ENCODE results near the gene ADAM22. TPM values are rescaled to one million over a fixed set of nuclear protein-coding genes. Genes with fewer than 3 reads are reported as not detected.

Gene ADAM22
- total and polyA plus RNA-seq, 4 donors = 0.04 to 0.61 (median 0.15) TPM

DNA sequence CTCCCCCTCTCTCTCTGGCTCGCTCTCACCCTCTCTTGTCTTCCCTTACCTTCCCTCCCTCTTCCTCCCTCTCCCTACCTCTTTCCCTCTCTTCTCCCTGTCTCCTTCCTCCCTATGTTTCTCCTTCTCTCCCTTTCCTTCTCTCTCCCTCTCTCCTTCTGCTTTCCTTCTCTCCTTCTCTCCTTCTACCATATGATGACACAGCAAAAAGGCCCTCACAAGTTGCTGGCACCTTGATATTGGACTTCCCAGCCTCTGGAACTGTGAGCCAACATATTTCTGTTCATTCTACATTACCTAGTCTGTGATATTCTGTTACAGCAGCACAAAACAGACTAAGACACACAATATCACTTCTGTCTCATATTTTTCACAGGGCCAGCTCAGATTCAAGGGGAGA is 135.0 kb downstream of the ADAM22 start:
- H3K27ac ChIP-seq (ENCODE audit: low read depth in 1 of 2, low read length in 2 of 2) = no peak overlapping the region
- H3K4me3 ChIP-seq (ENCODE audit: low read depth in 1 of 3, low read length in 3 of 3) = no peak overlapping the region
- H3K4me1 ChIP-seq (ENCODE audit: control insufficient read depth in 4 of 4, insufficient read depth in 4 of 4, low read length in 3 of 4) = no peaks in the 10 kb centered on the region
- peaks cover 0 to 7% (median 0%) of the 10 kb centered on the region in 4 donors for H3K27me3 ChIP-seq (ENCODE audit: control insufficient read depth in 4 of 4, insufficient read depth in 4 of 4, low read length in 3 of 4)
- WGBS = 97% methylated on average over 1 of the region's 1 CpG
- no peaks in the 10 kb centered on the region for H3K36me3 ChIP-seq (ENCODE audit: control insufficient read depth in 4 of 4, insufficient read depth in 3 of 4, low read depth in 1 of 4, low read length in 3 of 4)
- TF ChIP-seq JUND (IDR thresholded peaks at IDR 0.05) (no peak), SP1 (IDR thresholded peaks at IDR 0.05) (no peak), HNF4G (IDR thresholded peaks at IDR 0.05) (no peak), NR2F2 (IDR thresholded peaks at IDR 0.05) (no peak), YY1 (IDR thresholded peaks at IDR 0.05) (no peak)
- no peak for DNase-seq (ENCODE audit: low spot score)
- no peak overlapping the region for H3K9ac ChIP-seq (ENCODE audit: low read depth in 1 of 2, low read length in 2 of 2)
- H3K9me3 ChIP-seq (ENCODE audit: control insufficient read depth in 4 of 4, low read length in 3 of 4) = no peaks in the 10 kb centered on the region

DNA sequence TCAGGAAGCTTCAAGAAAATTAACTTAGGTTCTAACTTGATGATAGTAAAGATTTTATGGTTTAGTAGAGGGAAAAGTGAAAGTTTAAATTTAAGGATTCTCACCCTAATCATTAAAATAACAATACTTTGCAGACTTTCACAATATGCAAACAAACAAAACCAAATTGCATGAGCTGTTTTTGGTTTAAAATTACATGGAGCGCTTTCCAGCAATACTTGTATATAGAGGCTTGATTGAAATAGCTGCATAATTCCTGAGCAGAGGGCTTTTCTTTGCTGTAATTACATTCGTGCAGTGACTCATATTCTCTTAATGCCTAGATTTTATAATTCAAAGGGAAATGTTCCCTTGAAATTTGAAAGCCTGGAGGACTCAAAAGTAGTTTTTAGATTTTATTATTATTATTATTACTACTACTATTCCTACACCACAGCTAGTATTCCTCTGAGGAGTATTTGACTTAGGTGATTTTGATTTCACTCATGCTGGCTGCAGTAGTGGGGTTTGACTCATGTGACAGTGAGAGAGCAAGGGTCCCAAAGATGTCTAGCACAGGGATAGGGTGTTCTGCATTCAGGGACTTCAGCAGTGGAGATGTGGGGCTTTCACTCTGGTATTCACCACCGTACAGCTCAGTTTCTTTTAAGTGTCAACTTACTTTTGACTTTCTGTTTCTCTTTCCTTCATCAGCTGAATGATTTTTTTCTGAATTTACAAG is 138.1 kb downstream of the ADAM22 start:
- Histone ChIP-seq H3K9me3 (ENCODE audit: control insufficient read depth in 4 of 4, low read length in 3 of 4) (no peaks in the 10 kb centered on the region), H3K4me3 (ENCODE audit: low read depth in 1 of 3, low read length in 3 of 3) (no peak overlapping the region), H3K27ac (ENCODE audit: low read depth in 1 of 2, low read length in 2 of 2) (no peak overlapping the region), H3K36me3 (ENCODE audit: control insufficient read depth in 4 of 4, insufficient read depth in 3 of 4, low read depth in 1 of 4, low read length in 3 of 4) (no peaks in the 10 kb centered on the region), H3K4me1 (ENCODE audit: control insufficient read depth in 4 of 4, insufficient read depth in 4 of 4, low read length in 3 of 4) (no peaks in the 10 kb centered on the region), H3K27me3 (ENCODE audit: control insufficient read depth in 4 of 4, insufficient read depth in 4 of 4, low read length in 3 of 4) (peaks cover 0 to 7% (median 0%) of the 10 kb centered on the region in 4 donors), H3K9ac (ENCODE audit: low read depth in 1 of 2, low read length in 2 of 2) (no peak overlapping the region)
- TF ChIP-seq HNF4A (conservative IDR thresholded peaks at IDR 0.05) (no peak), RXRA (IDR thresholded peaks at IDR 0.05) (no peak), HNF4G (IDR thresholded peaks at IDR 0.05) (no peak), YY1 (IDR thresholded peaks at IDR 0.05) (no peak), SP1 (IDR thresholded peaks at IDR 0.05) (no peak), RAD21 (IDR thresholded peaks at IDR 0.05) (no peak)
- TF ChIP-seq, protein P1, sequence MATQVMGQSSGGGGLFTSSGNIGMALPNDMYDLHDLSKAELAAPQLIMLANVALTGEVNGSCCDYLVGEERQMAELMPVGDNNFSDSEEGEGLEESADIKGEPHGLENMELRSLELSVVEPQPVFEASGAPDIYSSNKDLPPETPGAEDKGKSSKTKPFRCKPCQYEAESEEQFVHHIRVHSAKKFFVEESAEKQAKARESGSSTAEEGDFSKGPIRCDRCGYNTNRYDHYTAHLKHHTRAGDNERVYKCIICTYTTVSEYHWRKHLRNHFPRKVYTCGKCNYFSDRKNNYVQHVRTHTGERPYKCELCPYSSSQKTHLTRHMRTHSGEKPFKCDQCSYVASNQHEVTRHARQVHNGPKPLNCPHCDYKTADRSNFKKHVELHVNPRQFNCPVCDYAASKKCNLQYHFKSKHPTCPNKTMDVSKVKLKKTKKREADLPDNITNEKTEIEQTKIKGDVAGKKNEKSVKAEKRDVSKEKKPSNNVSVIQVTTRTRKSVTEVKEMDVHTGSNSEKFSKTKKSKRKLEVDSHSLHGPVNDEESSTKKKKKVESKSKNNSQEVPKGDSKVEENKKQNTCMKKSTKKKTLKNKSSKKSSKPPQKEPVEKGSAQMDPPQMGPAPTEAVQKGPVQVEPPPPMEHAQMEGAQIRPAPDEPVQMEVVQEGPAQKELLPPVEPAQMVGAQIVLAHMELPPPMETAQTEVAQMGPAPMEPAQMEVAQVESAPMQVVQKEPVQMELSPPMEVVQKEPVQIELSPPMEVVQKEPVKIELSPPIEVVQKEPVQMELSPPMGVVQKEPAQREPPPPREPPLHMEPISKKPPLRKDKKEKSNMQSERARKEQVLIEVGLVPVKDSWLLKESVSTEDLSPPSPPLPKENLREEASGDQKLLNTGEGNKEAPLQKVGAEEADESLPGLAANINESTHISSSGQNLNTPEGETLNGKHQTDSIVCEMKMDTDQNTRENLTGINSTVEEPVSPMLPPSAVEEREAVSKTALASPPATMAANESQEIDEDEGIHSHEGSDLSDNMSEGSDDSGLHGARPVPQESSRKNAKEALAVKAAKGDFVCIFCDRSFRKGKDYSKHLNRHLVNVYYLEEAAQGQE (IDR thresholded peaks at IDR 0.05) = no peak
- TF ChIP-seq, protein P2, sequence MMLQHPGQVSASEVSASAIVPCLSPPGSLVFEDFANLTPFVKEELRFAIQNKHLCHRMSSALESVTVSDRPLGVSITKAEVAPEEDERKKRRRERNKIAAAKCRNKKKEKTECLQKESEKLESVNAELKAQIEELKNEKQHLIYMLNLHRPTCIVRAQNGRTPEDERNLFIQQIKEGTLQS (IDR thresholded peaks at IDR 0.05) = no peak
- no peak for DNase-seq (ENCODE audit: low spot score)
- WGBS = 64% methylated on average over 3 of the region's 3 CpGs

DNA sequence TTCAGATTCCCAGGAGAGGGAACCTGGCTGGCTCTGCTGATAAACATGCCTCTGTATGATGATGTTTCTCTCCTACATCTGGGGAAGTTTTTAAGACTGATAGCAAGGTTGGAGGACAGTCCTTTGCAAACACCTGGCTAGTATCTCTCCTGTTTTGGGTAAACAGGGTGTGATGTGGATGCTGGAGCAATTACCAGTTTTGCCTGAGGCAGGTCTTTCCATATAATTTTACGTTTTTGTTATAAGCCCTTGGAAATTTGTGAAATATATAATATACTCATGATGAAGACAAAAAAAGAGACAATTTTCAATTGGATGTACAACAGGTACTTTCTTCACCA is 138.6 kb downstream of the ADAM22 start:
- Histone ChIP-seq H3K36me3 (ENCODE audit: control insufficient read depth in 4 of 4, insufficient read depth in 3 of 4, low read depth in 1 of 4, low read length in 3 of 4) (no peaks in the 10 kb centered on the region), H3K4me1 (ENCODE audit: control insufficient read depth in 4 of 4, insufficient read depth in 4 of 4, low read length in 3 of 4) (no peaks in the 10 kb centered on the region), H3K27me3 (ENCODE audit: control insufficient read depth in 4 of 4, insufficient read depth in 4 of 4, low read length in 3 of 4) (peaks cover 0 to 7% (median 0%) of the 10 kb centered on the region in 4 donors), H3K27ac (ENCODE audit: low read depth in 1 of 2, low read length in 2 of 2) (no peak overlapping the region), H3K9ac (ENCODE audit: low read depth in 1 of 2, low read length in 2 of 2) (no peak overlapping the region), H3K4me3 (ENCODE audit: low read depth in 1 of 3, low read length in 3 of 3) (no peak overlapping the region), H3K9me3 (ENCODE audit: control insufficient read depth in 4 of 4, low read length in 3 of 4) (no peaks in the 10 kb centered on the region)
- 63% methylated on average over 1 of the region's 1 CpG for WGBS
- DNase-seq (ENCODE audit: low spot score) = no peak
- TF ChIP-seq HNF4G (IDR thresholded peaks at IDR 0.05) (no peak), JUND (IDR thresholded peaks at IDR 0.05) (no peak), HNF4A (conservative IDR thresholded peaks at IDR 0.05) (no peak)
- TF ChIP-seq, protein P3, sequence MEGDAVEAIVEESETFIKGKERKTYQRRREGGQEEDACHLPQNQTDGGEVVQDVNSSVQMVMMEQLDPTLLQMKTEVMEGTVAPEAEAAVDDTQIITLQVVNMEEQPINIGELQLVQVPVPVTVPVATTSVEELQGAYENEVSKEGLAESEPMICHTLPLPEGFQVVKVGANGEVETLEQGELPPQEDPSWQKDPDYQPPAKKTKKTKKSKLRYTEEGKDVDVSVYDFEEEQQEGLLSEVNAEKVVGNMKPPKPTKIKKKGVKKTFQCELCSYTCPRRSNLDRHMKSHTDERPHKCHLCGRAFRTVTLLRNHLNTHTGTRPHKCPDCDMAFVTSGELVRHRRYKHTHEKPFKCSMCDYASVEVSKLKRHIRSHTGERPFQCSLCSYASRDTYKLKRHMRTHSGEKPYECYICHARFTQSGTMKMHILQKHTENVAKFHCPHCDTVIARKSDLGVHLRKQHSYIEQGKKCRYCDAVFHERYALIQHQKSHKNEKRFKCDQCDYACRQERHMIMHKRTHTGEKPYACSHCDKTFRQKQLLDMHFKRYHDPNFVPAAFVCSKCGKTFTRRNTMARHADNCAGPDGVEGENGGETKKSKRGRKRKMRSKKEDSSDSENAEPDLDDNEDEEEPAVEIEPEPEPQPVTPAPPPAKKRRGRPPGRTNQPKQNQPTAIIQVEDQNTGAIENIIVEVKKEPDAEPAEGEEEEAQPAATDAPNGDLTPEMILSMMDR (IDR thresholded peaks at IDR 0.05; ENCODE audit: low read depth, low read length, missing input control) = no peak

All from liver (tissue), 9 donors.